C4-2B (cell line): ENCODE measurements around the gene FOXP1.

Source experiments
- ZFX ChIP-seq: fragments of 450-650 bp; IDR thresholded peaks from 2 replicates; pipeline ENCODE4 v1.6.1; 2017
- TF ChIP-seq, protein P1 (sequence below): fragments of 450-650 bp; conservative IDR thresholded peaks from 2 replicates; pipeline ENCODE4 v1.5.1; 2017; ENCODE audit warnings: mild to moderate bottlenecking

DNA sequence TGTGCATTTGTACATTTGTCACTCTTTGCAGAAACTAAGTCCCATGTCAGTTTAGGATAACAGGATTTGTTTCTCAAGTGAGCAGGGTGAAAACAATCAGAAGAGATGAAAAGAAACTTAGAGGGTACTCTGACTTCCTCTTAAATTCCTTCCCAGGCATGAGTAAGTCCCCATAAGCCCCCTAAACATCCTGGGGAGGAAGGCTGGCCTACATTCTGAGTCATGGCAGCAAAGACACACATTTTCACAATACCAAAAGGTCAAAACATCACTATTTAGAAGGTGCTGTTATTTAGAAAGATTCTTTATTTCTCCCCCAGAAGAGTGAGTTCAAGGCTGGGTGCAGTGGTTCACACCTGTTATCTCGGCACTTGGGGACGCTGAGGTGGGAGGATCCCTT is 7.6 kb upstream of the FOXP1 start:
- TF ChIP-seq, protein P1, sequence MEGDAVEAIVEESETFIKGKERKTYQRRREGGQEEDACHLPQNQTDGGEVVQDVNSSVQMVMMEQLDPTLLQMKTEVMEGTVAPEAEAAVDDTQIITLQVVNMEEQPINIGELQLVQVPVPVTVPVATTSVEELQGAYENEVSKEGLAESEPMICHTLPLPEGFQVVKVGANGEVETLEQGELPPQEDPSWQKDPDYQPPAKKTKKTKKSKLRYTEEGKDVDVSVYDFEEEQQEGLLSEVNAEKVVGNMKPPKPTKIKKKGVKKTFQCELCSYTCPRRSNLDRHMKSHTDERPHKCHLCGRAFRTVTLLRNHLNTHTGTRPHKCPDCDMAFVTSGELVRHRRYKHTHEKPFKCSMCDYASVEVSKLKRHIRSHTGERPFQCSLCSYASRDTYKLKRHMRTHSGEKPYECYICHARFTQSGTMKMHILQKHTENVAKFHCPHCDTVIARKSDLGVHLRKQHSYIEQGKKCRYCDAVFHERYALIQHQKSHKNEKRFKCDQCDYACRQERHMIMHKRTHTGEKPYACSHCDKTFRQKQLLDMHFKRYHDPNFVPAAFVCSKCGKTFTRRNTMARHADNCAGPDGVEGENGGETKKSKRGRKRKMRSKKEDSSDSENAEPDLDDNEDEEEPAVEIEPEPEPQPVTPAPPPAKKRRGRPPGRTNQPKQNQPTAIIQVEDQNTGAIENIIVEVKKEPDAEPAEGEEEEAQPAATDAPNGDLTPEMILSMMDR: no peak
- no peak for TF ChIP-seq ZFX
